Measurements from ENCODE around the gene P2RX5.
A peak's percentile ranks its signal among the peaks of the same experiment; 100 is the strongest.

DNA sequence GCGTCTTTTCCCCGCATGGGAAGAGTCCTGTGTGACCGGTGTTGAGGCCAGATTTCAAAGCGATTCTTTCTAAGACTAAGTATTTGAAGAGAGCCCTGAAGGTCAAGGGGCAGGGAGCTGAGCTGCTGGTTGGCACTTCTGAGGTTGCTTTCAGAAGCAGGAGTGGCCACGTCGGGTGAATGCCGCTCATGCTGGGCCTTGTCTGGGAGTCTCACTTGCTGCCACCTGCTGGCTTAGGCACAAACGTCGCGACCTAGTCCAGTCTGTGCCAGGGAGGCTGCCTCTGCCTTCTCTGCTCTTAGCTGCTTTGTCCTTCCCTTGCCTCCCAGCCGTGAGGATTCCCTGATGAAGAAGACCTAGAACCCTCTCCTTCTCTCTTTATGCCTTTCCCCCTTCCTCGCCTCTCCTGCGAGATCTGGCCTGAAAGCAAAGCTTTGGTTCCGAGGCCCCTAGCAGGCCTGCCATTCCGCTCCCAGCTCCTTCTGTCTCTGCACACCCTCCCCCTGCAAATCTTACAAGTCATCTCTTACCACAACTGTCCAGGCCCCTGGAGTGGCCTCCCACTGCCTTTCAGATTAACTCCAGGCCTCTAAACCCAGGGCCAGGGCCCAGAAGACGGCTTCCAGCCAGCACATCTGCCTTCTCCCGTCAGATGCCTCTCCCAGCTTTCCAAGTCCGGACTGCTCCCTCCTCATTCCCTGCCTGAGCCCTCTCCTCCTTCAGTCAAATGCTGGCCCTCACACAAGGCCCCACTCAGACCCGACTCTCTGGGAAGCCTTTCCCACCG, 48.0 kb downstream of the P2RX5 start:
- no peak for TF ChIP-seq EZH2 (IDR thresholded peaks at IDR 0.05; ENCODE audit: low read length)
- TF ChIP-seq, protein P1, sequence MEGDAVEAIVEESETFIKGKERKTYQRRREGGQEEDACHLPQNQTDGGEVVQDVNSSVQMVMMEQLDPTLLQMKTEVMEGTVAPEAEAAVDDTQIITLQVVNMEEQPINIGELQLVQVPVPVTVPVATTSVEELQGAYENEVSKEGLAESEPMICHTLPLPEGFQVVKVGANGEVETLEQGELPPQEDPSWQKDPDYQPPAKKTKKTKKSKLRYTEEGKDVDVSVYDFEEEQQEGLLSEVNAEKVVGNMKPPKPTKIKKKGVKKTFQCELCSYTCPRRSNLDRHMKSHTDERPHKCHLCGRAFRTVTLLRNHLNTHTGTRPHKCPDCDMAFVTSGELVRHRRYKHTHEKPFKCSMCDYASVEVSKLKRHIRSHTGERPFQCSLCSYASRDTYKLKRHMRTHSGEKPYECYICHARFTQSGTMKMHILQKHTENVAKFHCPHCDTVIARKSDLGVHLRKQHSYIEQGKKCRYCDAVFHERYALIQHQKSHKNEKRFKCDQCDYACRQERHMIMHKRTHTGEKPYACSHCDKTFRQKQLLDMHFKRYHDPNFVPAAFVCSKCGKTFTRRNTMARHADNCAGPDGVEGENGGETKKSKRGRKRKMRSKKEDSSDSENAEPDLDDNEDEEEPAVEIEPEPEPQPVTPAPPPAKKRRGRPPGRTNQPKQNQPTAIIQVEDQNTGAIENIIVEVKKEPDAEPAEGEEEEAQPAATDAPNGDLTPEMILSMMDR (optimal IDR thresholded peaks at IDR 0.05 in 1 of 3, IDR thresholded peaks at IDR 0.05 in 1 of 3, conservative IDR thresholded peaks at IDR 0.05 in 1 of 3; ENCODE audit: extremely low read depth in 1 of 3, insufficient read depth in 2 of 3, low read length in 3 of 3), result peak; percentile 66 to 88 (median 82)

All from keratinocyte (primary cell).